ENCODE data around the gene ABCC1. TPM values are rescaled to one million over a fixed set of nuclear protein-coding genes. Genes with fewer than 3 reads are reported as not detected.

Gene ABCC1
- total RNA-seq, 4 donors from 2014 or later = 24.3 to 32.2 (median 25.7) TPM

GRCh38 chr16:15983898-15984297 is 34.5 kb downstream of the ABCC1 start:
- no peak overlapping the region for H3K4me3 ChIP-seq
- 42 to 46% methylated on average over 5 of the region's 5 CpGs for WGBS, 2 donors
- no peak overlapping the region for H3K27ac ChIP-seq
- H3K9me3 ChIP-seq = peaks cover 0 to 17% (median 0%) of the 10 kb centered on the region in 4 donors
- H3K36me3 ChIP-seq = peaks cover 0 to 12% (median 0%) of the 10 kb centered on the region in 3 donors
- H3K27me3 ChIP-seq = no peaks in the 10 kb centered on the region
- H3K4me1 ChIP-seq = peaks cover 0 to 11% (median 2%) of the 10 kb centered on the region in 4 donors
- no peak for DNase-seq (ENCODE audit: low spot score in 2 of 2)
- TF ChIP-seq POLR2A (IDR thresholded peaks at IDR 0.05) (no peak), EP300 (IDR thresholded peaks at IDR 0.05) (no peak), CTCF (IDR thresholded peaks at IDR 0.05) (no peak)

- whole genome bisulfite sequencing, 2 donors = 88 to 97% methylated on average over 4 of the region's 4 CpGs
- peaks cover 0 to 19% (median 2%) of the 10 kb centered on the region in 4 donors for H3K4me1 ChIP-seq
- H3K27ac ChIP-seq = no peak overlapping the region
- no peak for DNase-seq (ENCODE audit: low spot score in 2 of 2)
- no peak for TF ChIP-seq EP300 (IDR thresholded peaks at IDR 0.05)
- no peak for TF ChIP-seq CTCF (IDR thresholded peaks at IDR 0.05)
- no peak for TF ChIP-seq POLR2A (IDR thresholded peaks at IDR 0.05)
- H3K36me3 ChIP-seq = peaks cover 0 to 12% (median 0%) of the 10 kb centered on the region in 3 donors
- H3K27me3 ChIP-seq = no peaks in the 10 kb centered on the region
- peaks cover 0 to 16% (median 0%) of the 10 kb centered on the region in 4 donors for H3K9me3 ChIP-seq
- H3K4me3 ChIP-seq = no peak overlapping the region
These were observed 35.7 kb downstream of the ABCC1 start for GRCh38 chr16:15985144-15985543.

GRCh38 chr16:15986261-15986660 is 36.8 kb downstream of the ABCC1 start:
- Histone ChIP-seq H3K27ac (no peak overlapping the region), H3K27me3 (no peaks in the 10 kb centered on the region), H3K4me3 (no peak overlapping the region), H3K36me3 (peaks cover 0 to 4% (median 0%) of the 10 kb centered on the region in 3 donors), H3K4me1 (peaks cover 0 to 19% (median 2%) of the 10 kb centered on the region in 4 donors), H3K9me3 (peaks cover 0 to 11% (median 0%) of the 10 kb centered on the region in 4 donors)
- 94 to 97% methylated on average over 9 of the region's 9 CpGs for WGBS, 2 donors
- DNase-seq (ENCODE audit: low spot score in 2 of 2) = no peak
- no peak for TF ChIP-seq EP300 (IDR thresholded peaks at IDR 0.05)

- H3K9me3 ChIP-seq = no peaks in the 10 kb centered on the region
- H3K27me3 ChIP-seq = no peaks in the 10 kb centered on the region
- H3K4me3 ChIP-seq = no peak overlapping the region
- 72 to 86% methylated on average over 5 of the region's 5 CpGs for WGBS, 2 donors
- no peak overlapping the region for H3K27ac ChIP-seq
- peaks cover 0 to 16% (median 2%) of the 10 kb centered on the region in 4 donors for H3K4me1 ChIP-seq
- DNase-seq (ENCODE audit: low spot score in 2 of 2) = no peak
- H3K36me3 ChIP-seq = no peaks in the 10 kb centered on the region
- TF ChIP-seq EP300 (IDR thresholded peaks at IDR 0.05) = no peak
- no peak for TF ChIP-seq POLR2A (IDR thresholded peaks at IDR 0.05)
- no peak for TF ChIP-seq CTCF (IDR thresholded peaks at IDR 0.05)
These were observed 39.0 kb downstream of the ABCC1 start for GRCh38 chr16:15988268-15989013.

- no peak for TF ChIP-seq EP300 (IDR thresholded peaks at IDR 0.05)
These were observed 41.5 kb downstream of the ABCC1 start for GRCh38 chr16:15990902-15991301.

GRCh38 chr16:15993128-15993527 is 43.7 kb downstream of the ABCC1 start:
- Histone ChIP-seq H3K4me3 (no peak overlapping the region), H3K27ac (no peak overlapping the region), H3K4me1 (peaks cover 0 to 54% (median 28%) of the 10 kb centered on the region in 4 donors), H3K27me3 (no peaks in the 10 kb centered on the region), H3K36me3 (no peaks in the 10 kb centered on the region), H3K9me3 (no peaks in the 10 kb centered on the region)
- no peak for DNase-seq (ENCODE audit: low spot score in 2 of 2)
- TF ChIP-seq POLR2A (IDR thresholded peaks at IDR 0.05) (no peak), EP300 (IDR thresholded peaks at IDR 0.05) (no peak), CTCF (IDR thresholded peaks at IDR 0.05) (no peak)
- 91 to 98% methylated on average over 4 of the region's 4 CpGs for WGBS, 2 donors

More at GRCh38 chr16:15990902-15991301, 41.5 kb downstream of the ABCC1 start:
- Histone ChIP-seq H3K27ac (no peak overlapping the region), H3K4me3 (no peak overlapping the region), H3K9me3 (no peaks in the 10 kb centered on the region), H3K27me3 (no peaks in the 10 kb centered on the region), H3K4me1 (peaks cover 0 to 34% (median 12%) of the 10 kb centered on the region in 4 donors), H3K36me3 (no peaks in the 10 kb centered on the region)
- DNase-seq (ENCODE audit: low spot score in 2 of 2) = no peak
- 97 to 98% methylated on average over 14 of the region's 14 CpGs for WGBS, 2 donors
